Caki2 (cell line): Measurements from ENCODE around the gene MVB12B. TPM values are rescaled to one million over a fixed set of nuclear protein-coding genes. Genes with fewer than 3 reads are reported as not detected.
A peak's percentile ranks its signal among the peaks of the same experiment; 100 is the strongest.

Experiments used
- DNase-seq: peaks from one replicate; pipeline ENCODE4 v3.0.0-alpha.2; 2015; ENCODE audit warnings: low read depth
- in situ Hi-C: cut with HindIII; loops from 2 replicates; pipeline ENCODE4 v1.10.0; 2016; ENCODE audit warnings: low sequenced_read_pairs, low pct_unique_long_range_greater_than_20kb, mixed read lengths
- total RNA-seq: library from RNA; depleted of rRNA; stranded (reverse); fragments of >200 nt; shearing (Covaris generic); gene quantifications from 2 replicates; pipeline ENCODE4 v1.2.3, GENCODE V29; 2014; ENCODE audit warnings: low replicate concordance

Gene MVB12B
- total RNA-seq, 1 experiment from 2014 or later = 6.7 TPM

DNA sequence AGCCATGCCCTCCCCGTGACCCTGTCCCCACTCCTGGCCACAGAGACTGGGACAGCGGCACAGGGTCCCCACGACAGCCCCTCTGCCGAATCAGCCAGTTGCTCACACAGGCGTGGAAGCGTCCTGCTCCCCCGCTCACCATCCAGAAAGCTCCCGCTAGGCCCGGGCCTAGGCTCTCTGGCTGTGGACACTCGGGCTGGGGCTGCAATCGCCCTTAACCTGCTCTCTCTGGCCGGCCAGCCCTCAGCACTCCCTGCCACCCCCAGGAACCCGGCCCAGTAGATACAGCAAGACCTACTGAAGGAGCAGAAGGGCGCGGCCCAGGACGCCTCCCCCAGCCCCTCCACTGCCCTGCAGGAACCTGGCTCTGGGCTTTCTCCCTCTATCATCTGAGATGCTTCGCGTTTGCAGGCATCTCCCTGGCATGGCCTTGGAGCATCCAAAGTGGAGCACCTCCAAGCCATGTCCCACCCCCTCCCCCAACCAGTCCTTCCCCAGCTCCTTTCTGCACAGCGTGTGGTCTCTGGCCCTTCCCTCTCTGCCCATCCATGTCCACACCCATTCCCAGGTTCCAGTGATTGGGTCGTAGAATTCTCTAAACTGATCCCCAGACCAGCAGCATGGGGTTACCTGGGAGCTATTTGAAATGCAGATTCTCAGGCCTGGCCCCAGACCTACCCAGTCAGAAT, 173.4 kb downstream of the MVB12B start:
- in situ Hi-C loops = no loop called here
- DNase-seq = no peak

DNA sequence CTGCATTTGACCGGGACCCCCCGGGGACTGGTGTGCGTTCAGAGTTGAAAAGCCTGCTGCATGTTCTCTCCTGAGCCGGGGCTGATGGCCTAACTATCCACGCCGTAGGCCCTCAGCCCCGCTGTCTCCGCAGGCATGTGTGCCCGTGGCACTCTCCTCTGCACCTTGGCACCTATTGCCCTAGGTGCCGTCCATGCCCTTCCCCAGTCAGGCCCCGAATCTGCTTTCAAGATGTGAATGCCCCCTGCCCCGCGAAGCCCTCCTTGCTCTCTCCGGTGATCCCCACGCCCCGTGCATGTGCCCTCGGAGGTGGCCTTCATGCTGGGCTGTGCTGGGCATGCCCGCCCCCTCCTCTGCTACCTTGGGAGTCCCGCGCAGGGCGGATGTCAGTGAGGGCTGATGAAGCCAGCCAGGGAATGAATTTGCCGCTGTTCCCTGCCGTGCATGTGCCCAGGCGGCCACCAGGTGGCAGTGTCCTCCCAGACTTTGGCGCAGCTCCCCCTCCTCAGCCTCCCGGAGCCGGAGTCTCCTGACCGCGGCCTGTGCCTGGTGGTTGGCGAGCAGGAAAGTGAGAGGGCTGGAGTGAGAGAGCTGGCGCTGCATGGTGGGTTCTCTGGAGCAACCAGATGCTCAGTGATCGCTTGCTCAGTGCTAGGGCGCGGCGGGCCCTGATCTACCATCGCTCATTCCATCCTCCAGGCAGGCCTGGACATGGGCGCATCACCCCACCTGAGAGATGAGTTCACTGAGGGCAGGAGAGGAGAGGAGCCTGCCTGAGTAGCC, 174.2 kb downstream of the MVB12B start:
- DNase-seq = peak; percentile 45
- in situ Hi-C loops = no loop called here

DNA sequence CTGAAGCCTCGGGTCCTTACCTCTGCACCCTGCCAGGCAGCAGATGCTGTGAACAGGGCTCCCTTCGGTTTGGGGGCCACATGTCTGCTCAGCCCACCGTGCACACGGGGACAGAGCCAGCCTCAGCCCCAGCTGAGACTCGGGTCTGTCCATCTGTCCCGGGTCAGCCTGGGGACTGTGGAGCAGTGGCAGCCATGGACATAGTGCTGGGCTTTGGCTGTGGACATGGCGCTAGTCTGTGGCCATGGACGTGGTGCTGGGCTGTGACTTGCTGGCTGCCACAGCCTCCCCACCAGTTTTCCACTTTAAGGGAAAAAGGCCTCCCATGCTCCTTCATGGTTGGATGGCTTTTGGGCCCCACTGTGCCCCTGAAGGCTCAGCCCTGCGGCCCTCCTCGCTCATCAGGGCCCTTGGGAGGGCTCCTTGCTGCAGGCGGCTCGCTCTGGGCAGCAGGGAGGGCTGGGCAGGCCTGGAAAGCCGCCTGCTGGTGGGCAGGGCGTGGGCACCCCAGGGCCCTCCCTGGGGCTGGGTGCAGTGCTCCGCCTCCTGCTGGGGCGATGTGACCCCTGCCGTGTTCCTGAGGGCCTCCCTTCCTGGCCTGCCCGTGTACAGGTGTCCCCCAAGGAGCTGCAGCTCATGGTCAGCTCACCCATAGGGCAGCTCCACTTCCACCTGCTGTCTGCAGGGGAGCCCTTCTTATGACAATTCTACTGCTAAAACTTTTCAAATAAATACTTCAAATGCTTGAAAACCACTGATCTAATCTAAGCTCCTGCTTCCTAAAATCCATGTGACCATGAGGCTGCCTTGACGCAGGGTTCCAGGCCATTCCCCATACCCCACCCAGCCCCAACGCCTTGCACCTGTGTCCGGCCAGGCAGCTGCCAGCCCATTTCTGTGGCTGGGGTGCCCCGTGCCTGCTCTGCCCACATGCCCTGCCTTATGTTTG, 175.0 kb downstream of the MVB12B start:
- in situ Hi-C loops = no loop called here

DNA sequence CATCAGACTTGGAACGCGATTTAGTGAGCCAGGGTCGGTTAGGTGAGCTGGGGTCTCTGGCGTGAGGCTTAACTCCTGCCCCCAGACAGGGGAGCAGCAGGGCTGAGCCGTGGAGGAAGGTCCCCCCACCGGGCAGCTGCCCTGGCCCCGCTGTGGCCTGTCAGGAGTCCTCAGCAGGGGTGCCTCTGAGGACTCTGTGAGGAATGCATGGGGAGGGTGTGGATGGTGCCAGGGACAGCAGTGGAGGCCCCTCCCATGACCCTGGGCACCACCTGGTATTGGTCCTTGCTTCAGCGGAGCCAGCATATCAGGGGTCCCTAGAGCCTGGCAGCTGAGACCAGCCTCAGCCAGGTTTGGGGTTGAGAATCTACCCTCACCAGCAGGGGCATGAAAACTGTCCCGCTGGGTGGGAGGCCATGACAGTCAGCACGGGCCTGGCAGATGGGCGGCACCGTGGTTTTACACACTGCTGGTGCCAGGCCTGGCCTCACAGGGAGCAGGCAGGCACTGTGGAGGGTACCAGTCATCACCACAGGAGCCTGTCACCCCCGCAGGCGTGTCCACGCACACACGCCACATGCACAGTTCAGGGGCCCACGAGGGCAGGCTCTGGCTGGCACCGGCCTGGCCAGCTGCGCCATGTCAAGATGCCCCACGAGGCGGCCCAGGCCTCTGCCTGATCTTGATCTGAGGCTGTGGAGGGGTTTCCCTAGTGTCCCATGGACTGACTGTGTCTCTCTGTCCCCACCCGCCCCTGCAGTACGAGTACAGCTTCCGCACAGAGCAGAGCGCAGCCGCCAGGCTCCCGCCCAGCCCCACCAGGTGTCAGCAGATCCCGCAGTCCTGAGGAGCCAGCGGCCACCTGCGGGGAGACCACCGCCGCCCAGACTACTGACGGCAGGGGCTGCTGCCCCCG, 176.0 kb downstream of the MVB12B start:
- DNase-seq = no peak
- in situ Hi-C loops = no loop called here

More for the DNA sequence above, 175.0 kb downstream of the MVB12B start:
- DNase-seq = no peak

DNA sequence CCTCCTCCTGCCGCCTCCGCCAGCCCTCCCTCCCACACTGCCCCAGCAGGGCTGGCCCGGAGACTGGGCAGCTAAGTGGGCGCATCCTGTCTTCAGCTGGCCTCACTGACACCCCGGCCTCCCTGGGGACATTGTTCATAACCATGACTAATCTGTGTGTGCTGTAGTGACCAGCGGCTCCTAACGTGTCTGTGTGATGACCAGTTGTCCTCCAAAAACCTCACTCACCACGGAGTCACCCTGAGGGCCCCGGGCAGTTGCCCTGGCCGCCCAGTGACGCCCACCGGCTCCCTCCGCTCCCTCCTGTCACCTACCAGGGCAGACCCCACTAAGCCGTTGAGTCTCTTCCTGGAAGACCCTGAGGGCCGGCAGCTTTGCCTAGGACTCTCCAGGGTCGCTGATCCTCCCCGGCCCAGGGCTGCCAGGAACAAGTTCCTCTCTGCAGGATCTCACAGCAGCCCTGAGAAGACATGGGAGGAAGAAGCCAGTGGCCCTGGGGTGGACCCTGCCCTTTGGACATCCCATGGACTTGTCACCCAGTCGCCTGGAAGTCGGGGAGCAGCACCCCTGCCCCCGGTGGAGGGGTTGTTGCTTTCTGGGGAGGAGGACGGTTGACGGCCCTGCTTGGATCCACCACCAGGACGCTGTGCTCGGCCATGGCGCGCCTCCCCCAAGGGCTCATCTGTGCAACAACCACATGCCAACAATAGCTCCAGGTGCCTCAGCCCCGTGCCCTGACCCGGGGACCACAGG, 176.9 kb downstream of the MVB12B start:
- no peak for DNase-seq
- in situ Hi-C loops = no loop called here

DNA sequence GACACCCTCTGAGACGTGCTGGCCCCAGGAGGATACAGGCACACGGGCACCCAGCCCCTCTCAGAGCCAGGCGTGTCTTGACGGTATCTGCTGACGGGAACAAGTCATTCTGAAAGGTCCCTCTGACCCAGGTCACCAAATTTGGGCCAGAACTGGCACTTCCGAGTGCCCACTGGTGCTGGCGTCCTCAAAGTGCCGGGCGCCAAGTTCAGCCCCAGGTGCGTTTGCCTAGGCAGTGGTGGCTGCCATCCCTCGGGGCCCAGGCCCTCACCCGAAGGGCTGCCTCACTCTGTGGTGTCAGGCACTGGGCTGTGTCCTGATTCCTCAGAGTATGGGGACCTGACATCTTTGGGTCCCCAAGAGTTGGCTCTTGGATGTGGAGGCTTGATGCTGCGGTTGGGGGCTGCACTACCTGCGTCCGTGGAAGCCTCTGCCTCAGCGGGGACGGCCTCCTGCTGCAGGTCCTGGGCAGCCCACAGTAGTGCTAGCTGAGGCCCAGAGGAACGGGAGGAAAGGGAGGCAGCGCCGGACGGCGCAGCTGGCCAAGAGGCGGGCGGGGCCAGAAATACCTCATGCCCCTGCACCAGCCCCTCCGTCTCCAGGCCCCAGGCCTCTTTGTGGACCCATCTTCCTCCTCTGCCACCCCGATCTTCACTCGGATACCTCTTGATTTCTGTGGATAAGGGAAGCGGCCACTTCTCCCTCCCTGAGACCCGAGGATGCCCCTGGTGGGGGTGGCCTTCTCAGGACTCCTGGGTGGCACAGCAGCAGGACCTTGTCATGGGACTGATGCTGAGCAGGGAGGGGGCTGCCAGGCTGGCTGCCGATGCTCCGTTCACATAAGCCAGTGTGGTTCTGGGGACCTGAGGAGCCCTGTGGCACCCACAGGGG, 177.7 kb downstream of the MVB12B start:
- in situ Hi-C loops = no loop called here
- no peak for DNase-seq

DNA sequence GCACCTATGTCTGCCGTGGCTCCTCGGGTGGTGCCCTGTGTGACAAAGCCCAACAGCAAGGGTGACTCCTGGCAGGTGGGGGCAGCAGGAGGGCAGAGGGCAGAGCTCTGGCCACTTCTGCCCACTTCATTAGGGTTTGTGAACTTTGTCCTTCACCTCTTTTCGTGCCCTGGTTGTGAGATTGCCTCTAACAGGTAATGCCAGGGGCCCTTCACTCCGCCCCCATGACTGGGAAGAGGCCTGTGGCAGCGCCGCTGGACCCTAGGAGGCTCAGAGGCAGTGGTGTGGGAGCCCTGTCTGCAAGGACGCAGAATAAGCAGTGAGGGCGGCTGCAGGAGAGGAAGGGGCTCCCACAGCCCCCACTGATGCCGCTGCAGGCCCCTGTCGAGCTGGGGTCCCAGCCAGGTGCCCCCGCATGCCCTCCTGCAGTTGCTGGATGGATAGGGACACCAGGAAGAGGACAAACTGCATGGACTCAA, 178.4 kb downstream of the MVB12B start:
- in situ Hi-C loops = no loop called here

DNA sequence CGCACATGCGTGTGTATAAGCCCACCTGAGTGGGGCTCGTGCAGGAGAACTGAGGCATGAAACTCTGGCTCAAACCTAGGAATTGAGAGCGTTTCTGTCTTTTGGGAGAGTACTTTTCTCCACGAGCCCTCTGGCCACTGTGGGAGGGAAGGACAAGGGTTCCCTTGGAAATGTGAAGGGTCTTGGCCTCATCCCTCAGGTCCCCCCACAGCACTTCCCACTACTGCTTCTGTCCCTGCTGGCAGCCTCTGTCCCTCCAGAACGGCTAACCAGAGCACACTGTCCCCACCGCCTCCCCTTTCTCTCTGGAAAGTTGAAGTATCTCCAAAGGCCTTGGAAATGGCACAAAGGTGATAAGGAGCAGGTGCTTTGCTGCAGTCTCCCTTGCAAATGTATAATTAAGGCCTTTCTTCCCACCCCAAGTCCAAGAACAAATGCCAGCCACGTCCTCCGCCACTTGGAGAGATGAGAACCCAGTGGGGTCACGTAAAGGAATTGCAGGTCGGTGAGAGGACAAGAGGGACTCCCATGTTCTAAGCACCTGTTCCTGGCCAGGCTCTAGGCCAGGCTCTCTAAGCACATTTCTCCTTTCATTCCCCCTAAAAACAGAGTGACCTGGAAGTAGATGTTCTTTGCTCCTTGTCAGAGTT, 179.2 kb downstream of the MVB12B start:
- DNase-seq = no peak
- in situ Hi-C loops = no loop called here

More for the DNA sequence above, 178.4 kb downstream of the MVB12B start:
- DNase-seq = no peak

DNA sequence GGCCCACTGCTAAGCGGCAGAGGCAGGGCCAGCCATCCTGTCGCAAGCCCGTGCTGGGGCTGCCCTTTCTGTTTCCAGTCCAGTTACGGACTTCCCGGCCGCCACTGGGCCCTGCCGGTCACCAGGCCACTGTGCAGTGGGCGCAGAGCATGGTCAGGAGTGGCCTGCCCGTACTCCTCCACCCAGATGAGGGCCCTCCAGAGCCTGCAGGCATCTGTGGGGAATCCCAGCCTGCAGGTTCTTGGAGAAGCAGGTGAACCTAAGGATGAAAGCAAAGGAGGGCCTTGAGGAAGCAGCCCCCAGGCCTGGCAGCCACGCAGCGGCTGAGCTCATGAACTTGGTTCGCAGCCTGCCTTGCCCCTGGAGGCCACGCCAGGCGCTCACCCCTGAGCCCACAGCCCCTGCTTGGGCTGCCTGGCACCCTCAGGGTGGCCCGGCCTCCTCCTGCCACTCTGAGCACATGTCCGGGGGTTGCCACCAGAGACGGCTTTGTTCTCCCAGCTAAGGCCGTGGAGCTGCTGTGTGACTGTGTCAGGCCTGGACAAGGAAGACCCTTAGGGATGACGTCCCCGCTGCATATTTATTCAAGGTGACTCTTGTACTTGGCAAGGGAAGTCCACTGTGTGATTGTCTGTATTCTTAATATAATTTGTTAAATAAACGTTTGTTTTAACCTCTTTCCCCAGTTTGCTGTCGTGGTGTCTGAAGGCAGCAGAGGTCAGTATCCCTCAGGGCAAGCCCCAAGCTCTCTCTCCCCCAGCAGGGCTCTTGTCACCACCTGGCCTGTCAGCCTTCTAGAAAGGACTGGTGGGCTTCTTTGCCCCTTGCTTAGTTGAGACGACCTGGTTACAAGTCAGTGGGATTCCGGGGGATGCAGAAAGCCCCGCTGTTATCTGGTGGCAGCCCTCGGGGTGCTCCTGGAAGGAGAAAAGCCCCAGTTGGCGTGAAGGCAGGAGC, 180.0 kb downstream of the MVB12B start:
- in situ Hi-C loops = no loop called here
- no peak for DNase-seq

DNA sequence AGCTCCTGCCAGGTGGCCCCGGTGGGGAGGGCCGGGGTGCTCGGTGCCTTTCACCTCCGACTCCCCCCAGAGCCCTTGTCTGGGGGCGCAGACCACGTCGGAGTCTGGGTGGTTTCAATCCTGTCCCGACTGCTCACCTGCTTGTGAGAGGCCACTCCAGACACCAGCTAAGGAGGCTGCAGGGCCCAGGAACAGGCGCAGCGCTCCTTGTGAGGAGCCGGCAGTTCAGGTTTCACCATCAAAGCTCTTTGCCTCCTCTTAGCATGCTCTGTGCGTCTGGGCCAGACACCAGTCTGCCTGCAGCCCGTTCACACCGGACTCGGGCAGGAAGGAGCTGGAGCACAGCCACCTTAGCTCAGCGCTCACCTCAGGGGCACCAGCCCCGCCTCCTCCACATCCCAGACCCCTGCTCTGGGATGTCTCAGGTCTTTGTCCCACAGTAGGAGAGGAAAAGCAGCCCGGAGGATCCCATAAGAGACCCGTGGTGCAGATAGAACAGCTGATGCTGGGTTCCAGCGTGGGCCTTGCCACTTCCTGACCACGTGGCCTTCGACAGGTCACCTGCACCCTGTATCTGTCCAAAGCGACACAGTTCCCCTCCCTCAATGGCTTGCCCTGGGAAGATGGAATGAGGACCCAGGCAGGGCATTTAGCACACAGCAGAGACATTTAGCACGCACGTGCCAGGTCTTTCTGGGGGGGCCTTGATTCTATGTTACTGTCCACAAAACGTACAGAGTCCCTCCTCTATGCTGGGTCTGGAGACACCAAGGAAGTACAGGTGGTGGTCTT, 180.9 kb downstream of the MVB12B start:
- in situ Hi-C loops = no loop called here
- no peak for DNase-seq

DNA sequence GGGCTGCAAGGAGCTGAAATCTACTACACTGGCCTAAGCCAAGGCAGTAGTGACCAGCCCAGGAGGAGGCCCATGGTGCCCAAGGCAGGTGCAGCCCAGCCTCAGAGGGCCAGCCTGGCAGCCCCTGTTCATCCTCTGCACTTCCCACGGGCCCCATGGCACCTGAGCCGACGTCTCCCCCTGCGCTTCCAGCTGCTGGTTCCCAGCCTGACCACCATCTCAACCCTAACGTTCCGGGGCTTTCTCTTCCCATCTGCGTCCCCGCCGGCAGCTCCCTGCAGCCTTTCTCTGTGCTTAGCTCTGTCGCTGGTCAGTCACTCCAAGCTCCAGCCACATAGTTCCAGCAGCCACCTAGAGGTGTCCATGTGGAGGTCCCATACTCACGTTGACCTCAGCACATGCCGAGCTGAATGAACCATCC, 181.6 kb downstream of the MVB12B start:
- in situ Hi-C loops = no loop called here
- DNase-seq = no peak

DNA sequence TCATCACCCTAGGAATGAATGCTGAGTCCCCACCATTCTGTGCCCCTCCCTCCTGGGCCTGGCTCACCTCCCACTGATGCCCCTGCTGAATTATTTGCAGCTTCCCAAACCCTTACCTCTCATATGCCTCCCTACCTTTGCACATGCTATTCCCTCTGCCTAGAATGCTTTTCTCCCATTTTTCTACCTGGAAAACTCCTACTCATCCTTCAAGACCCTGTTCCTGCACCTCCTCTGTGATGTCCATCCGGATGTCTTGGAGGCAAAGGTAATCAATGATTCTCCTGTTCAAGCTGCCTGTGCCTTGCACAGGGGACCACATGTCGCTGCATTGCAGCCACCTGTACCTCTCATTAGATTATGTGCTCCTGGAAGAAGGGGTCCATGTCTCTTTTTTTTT, 182.3 kb downstream of the MVB12B start:
- in situ Hi-C loops = no loop called here
- DNase-seq = no peak

DNA sequence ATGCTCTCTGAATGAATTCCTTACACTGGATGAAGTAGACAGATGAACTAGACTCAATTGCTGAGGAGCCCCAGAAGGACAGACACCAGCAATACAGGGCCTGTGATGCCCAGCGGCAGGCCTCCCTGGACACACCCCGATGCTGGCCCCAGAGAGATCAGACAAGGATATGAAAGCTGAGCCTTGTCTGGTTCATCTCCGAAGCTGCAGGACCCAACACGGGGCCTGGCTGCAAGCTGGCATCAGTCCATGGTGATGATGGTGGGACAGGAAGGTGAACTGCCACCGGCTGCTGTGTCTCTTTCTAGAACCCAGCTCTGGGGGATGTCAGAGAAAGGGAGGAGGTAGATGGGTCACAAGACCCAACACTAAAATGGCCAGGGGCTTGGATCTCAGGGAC, 183.1 kb downstream of the MVB12B start:
- DNase-seq = no peak
- in situ Hi-C loops = no loop called here

DNA sequence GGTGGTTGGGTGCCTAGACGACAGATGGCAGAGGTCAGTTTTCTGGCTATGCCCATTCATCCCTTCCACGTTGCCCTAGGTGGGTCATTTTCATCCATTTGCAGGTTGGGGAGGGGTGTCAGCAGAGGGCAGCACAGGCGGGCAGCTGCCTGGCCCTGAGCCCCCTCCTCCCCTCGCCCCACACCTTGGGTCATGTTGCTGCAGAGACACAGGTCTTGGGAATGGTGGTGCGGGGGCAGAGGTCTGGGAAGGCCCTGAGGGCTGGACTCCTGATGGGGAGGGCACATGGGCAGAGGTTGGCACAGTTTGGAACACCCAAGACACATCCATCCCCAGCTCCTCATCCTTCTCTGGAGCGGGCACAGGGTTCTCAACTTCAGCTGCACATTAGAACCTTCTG, 183.9 kb downstream of the MVB12B start:
- no peak for DNase-seq
- in situ Hi-C loops = no loop called here
